ENCODE data around the gene NSL1.

Gene NSL1

GRCh38 chr1:212702672-212703071 lies 88.9 kb downstream of the NSL1 start:
- Histone ChIP-seq H3K4me1 (no peaks in the 10 kb centered on the region), H3K9ac (no peak overlapping the region), H3K27ac (no peak overlapping the region), H3K4me3 (ENCODE audit: low read depth, low read length) (no peak overlapping the region), H3K9me3 (ENCODE audit: control insufficient read depth, low read length) (no peaks in the 10 kb centered on the region), H2AFZ (no peak overlapping the region), H3K4me2 (ENCODE audit: low read length) (no peak overlapping the region), H3K36me3 (ENCODE audit: control insufficient read depth, insufficient read depth, low read length) (no peaks in the 10 kb centered on the region), H3K27me3 (ENCODE audit: control insufficient read depth, insufficient read depth, low read length) (no peaks in the 10 kb centered on the region), H3K79me2 (no peaks in the 10 kb centered on the region)
- TF ChIP-seq CTCF (IDR thresholded peaks at IDR 0.05), result no peak

DNA sequence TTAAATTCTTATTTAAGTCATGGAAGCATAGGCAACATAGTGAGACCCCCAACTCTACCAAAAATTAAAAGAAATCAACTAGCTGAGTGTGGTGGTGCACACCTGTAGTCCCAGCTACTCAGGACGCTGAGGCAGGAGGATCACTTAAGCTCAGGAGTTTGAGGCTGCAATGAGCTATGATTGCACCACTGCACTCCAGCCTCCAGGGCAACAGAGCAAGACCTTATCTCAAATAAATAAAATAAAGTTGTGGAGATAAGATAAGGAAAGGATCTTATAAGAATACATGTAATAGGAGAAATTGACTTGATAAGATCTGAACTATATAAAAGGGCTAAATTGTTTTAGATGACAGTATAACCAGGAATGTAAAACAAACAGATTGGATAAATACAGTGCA lies 89.7 kb downstream of the NSL1 start:
- Histone ChIP-seq H3K4me1 (no peaks in the 10 kb centered on the region), H3K9me3 (ENCODE audit: control insufficient read depth, low read length) (no peaks in the 10 kb centered on the region), H3K4me3 (ENCODE audit: low read depth, low read length) (no peak overlapping the region), H3K9ac (no peak overlapping the region), H3K27ac (no peak overlapping the region), H2AFZ (no peak overlapping the region), H3K4me2 (ENCODE audit: low read length) (no peak overlapping the region), H3K27me3 (ENCODE audit: control insufficient read depth, insufficient read depth, low read length) (no peaks in the 10 kb centered on the region), H3K79me2 (no peaks in the 10 kb centered on the region), H3K36me3 (ENCODE audit: control insufficient read depth, insufficient read depth, low read length) (no peaks in the 10 kb centered on the region)
- no peak for TF ChIP-seq CTCF (IDR thresholded peaks at IDR 0.05)

- H3K27ac ChIP-seq, result no peak overlapping the region
- H3K4me3 ChIP-seq (ENCODE audit: low read depth, low read length), result no peak overlapping the region
Measured at GRCh38 chr1:212700892-212701819, 90.4 kb downstream of the NSL1 start.

DNA sequence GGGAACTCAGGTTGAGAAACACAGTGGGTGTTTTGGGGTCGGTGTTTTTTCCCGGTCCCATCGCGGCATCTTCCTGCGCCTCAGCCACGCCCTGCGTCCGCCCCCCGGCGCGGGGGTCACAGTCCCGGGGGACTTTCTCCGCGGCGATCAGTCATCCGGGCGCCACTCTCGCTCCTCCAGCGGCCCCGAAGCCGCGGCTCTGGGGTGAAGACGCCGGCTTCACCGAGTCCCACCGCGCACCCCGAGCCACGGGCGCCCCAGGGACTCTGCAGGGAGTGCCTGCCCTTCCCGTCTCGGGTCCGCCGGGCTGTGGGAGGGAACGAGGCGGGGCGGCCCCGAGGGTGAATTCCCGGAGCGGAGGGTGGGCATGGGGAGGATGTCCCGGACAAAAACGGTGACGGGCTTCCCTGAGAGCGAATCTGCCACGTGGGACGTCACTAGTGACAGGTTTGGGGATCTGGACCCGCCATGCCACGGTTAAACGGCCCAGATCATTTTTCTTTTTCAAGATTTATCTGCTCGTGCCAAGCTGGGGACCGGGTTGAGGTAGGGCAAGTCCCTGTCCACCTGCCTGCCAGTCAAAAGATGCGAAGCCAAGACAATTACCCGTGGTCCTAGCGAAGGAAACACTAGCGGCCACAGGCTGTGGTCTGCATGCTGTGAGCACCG lies 91.2 kb downstream of the NSL1 start:
- Histone ChIP-seq H3K27me3 (ENCODE audit: control insufficient read depth, insufficient read depth, low read length) (no peaks in the 10 kb centered on the region), H3K4me2 (ENCODE audit: low read length) (peak overlapping the region; percentile 79), H2AFZ (peak overlapping the region; percentile 76), H3K27ac (peak overlapping the region; percentile 54), H3K36me3 (ENCODE audit: control insufficient read depth, insufficient read depth, low read length) (no peaks in the 10 kb centered on the region), H3K9ac (no peak overlapping the region), H3K9me3 (ENCODE audit: control insufficient read depth, low read length) (no peaks in the 10 kb centered on the region), H3K4me1 (no peaks in the 10 kb centered on the region), H3K79me2 (no peaks in the 10 kb centered on the region), H3K4me3 (ENCODE audit: low read depth, low read length) (peak overlapping the region; percentile 47)
- no peak for TF ChIP-seq CTCF (IDR thresholded peaks at IDR 0.05)

More at GRCh38 chr1:212700892-212701819, 90.4 kb downstream of the NSL1 start:
- Histone ChIP-seq H3K36me3 (ENCODE audit: control insufficient read depth, insufficient read depth, low read length) (no peaks in the 10 kb centered on the region), H2AFZ (peak overlapping the region; percentile 76), H3K4me1 (no peaks in the 10 kb centered on the region), H3K27me3 (ENCODE audit: control insufficient read depth, insufficient read depth, low read length) (no peaks in the 10 kb centered on the region), H3K79me2 (no peaks in the 10 kb centered on the region), H3K9me3 (ENCODE audit: control insufficient read depth, low read length) (no peaks in the 10 kb centered on the region), H3K9ac (no peak overlapping the region), H3K4me2 (ENCODE audit: low read length) (peak overlapping the region; percentile 79)
- no peak for TF ChIP-seq CTCF (IDR thresholded peaks at IDR 0.05)
